Aorta (tissue), 5 donors: ENCODE measurements around the gene HYDIN. TPM values are rescaled to one million over a fixed set of nuclear protein-coding genes. Genes with fewer than 3 reads are reported as not detected.

ENCODE experiments used
- ATAC-seq: fragments of 200-7000 bp; cut with Tn5 transposase; one replicate; pipeline ENCODE4 v1.9.1; 2022; ENCODE audit warnings: moderate library complexity; ENCODE audit not compliant: low FRiP score
- DNase-seq, 2 donors: peaks; one replicate each; pipeline ENCODE4 v3.0.0-alpha.2; 2020
- H3K27ac ChIP-seq, 2 donors: one replicate each; pipeline ENCODE4 v1.5.1; 2013; ENCODE audit warnings: low read length in 2 of 2, mild to moderate bottlenecking in 2 of 2, moderate library complexity in 2 of 2, control low read depth in 1 of 2, inconsistent platforms in 1 of 2, low read depth in 1 of 2
- H3K27me3 ChIP-seq, 2 donors: one replicate each; pipeline ENCODE4 v1.6.1; 2013; ENCODE audit warnings: control low read depth in 1 of 2, low read length in 1 of 2, mild to moderate bottlenecking in 1 of 2, moderate library complexity in 1 of 2; ENCODE audit not compliant: insufficient read depth in 2 of 2, control insufficient read depth in 1 of 2
- H3K36me3 ChIP-seq, 2 donors: one replicate each; pipeline ENCODE4 v1.6.1; 2013; ENCODE audit warnings: control low read depth in 1 of 2, low read length in 1 of 2, mild to moderate bottlenecking in 1 of 2; ENCODE audit not compliant: insufficient read depth in 2 of 2, control insufficient read depth in 1 of 2
- H3K4me1 ChIP-seq, 2 donors: one replicate each; pipeline ENCODE4 v1.6.1; 2013; ENCODE audit warnings: low read length in 2 of 2, control low read depth in 1 of 2, mild to moderate bottlenecking in 1 of 2, moderate library complexity in 1 of 2; ENCODE audit not compliant: insufficient read depth in 2 of 2, control insufficient read depth in 1 of 2
- H3K4me3 ChIP-seq, 2 donors: one replicate each; pipeline ENCODE4 v1.5.1; 2013; ENCODE audit warnings: low read length in 2 of 2, control low read depth in 1 of 2, mild to moderate bottlenecking in 1 of 2
- H3K9me3 ChIP-seq: one replicate; pipeline ENCODE4 v1.6.1; 2013; ENCODE audit warnings: mild to moderate bottlenecking, low read length; ENCODE audit not compliant: control insufficient read depth
- WGBS, 2 donors: extraction: QIAGEN DNeasy Blood & Tissue Kit; methylation state at CpG; one replicate each; pipeline ENCODE4 v1.1.7; 2013; 5-methylcytosine and 5-hydroxymethylcytosine counted together
- intact Hi-C, 2 donors: fragments of 100-400 bp; cut with DNase I; formaldehyde crosslinking; loops; one replicate each; pipeline versions ENCODE4 v1.14.2 to v1.15.0; 2022
- polyA plus RNA-seq, 2 donors: library from polyadenylated mRNA; stranded (reverse); fragments of 200-250 nt; gene quantifications; one replicate each; pipeline ENCODE4 v1.2.3, GENCODE V29; 2013
- total RNA-seq, 2 donors: library from RNA; stranded (reverse); fragmentation: NEBNext Ultra II Directional; extraction: Animal tissue kit (Norgen Biotek cat#: 25700); gene quantifications; one replicate each; pipeline ENCODE4 v1.2.1, GENCODE V29; 2021
- donor health status: healthy with polysubstance abuse.
- donor health status: Bipolar disorder and iron deficiency.
- donor health status: DM: no; HTN: no; CAD: no.
- donor health status: DM: no; HTN: no; CAD: no.
- donor health status: DM: yes; HTN: yes; CAD: no.

HYDIN gene
- total and polyA plus RNA-seq, 4 donors: 0.38 to 4.8 (median 4.2) TPM; not detected in 1

- WGBS, 2 donors: 73 to 74% methylated on average over 4 of the region's 4 CpGs
- no peaks in the 10 kb centered on the region for H3K27me3 ChIP-seq
- H3K4me3 ChIP-seq: no peak overlapping the region
- ATAC-seq: no peak
- no peak for DNase-seq
- intact Hi-C loops: no loop called here
- H3K9me3 ChIP-seq: no peaks in the 10 kb centered on the region
- no peaks in the 10 kb centered on the region for H3K36me3 ChIP-seq
- no peaks in the 10 kb centered on the region for H3K4me1 ChIP-seq
- no peak overlapping the region for H3K27ac ChIP-seq
These were observed 11.5 kb upstream of the HYDIN start for GRCh38 chr16:71242036-71242435.

- peaks cover 5% of the 10 kb centered on the region for H3K9me3 ChIP-seq
These were observed 1.2 kb downstream of the HYDIN start for GRCh38 chr16:71229344-71229743.

GRCh38 chr16:71226229-71227141, 4.0 kb downstream of the HYDIN start:
- Histone ChIP-seq H3K36me3 (no peaks in the 10 kb centered on the region), H3K27me3 (peaks cover 0 to 3% of the 10 kb centered on the region in 2 donors), H3K9me3 (peaks cover 2% of the 10 kb centered on the region), H3K4me3 (no peak overlapping the region), H3K27ac (no peak overlapping the region), H3K4me1 (no peaks in the 10 kb centered on the region)
- 62 to 75% methylated on average over 5 of the region's 5 CpGs for WGBS, 2 donors
- intact Hi-C loops: no loop called here
- no peak for DNase-seq
- no peak for ATAC-seq

More at GRCh38 chr16:71229344-71229743, 1.2 kb downstream of the HYDIN start:
- intact Hi-C loops: no loop called here
- ATAC-seq (no peak), DNase-seq (no peak)
- Histone ChIP-seq H3K36me3 (no peaks in the 10 kb centered on the region), H3K4me1 (no peaks in the 10 kb centered on the region), H3K27me3 (peaks cover 0 to 3% of the 10 kb centered on the region in 2 donors), H3K4me3 (no peak overlapping the region), H3K27ac (no peak overlapping the region)
- 94 to 95% methylated on average over 1 of the region's 1 CpG for WGBS, 2 donors

DNA sequence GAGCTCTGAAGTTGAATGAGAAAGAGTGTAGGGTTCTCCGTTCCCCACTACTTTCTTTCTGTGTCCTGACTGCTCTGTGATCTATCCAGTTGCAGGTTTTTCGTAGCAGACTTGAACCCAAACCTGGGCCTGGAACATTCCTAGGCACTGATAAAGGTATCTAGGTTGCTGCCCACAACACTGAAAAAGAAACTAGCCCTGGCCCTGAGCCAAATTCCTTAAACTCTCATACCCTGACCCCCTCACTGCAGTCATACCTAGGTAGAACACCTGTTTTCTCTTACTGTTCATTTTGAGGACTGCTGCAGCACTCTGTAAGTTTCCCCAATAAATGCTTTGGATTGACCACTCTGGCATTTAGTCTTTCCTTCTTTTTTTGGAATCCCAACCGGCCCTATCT, 5.4 kb downstream of the HYDIN start:
- Histone ChIP-seq H3K27ac (no peak overlapping the region), H3K4me1 (no peaks in the 10 kb centered on the region), H3K4me3 (no peak overlapping the region), H3K36me3 (no peaks in the 10 kb centered on the region), H3K27me3 (no peaks in the 10 kb centered on the region), H3K9me3 (peaks cover 2% of the 10 kb centered on the region)
- WGBS, 2 donors: 74 to 85% methylated on average over 3 of the region's 3 CpGs
- intact Hi-C loops: no loop called here
- ATAC-seq (no peak), DNase-seq (no peak)

DNA sequence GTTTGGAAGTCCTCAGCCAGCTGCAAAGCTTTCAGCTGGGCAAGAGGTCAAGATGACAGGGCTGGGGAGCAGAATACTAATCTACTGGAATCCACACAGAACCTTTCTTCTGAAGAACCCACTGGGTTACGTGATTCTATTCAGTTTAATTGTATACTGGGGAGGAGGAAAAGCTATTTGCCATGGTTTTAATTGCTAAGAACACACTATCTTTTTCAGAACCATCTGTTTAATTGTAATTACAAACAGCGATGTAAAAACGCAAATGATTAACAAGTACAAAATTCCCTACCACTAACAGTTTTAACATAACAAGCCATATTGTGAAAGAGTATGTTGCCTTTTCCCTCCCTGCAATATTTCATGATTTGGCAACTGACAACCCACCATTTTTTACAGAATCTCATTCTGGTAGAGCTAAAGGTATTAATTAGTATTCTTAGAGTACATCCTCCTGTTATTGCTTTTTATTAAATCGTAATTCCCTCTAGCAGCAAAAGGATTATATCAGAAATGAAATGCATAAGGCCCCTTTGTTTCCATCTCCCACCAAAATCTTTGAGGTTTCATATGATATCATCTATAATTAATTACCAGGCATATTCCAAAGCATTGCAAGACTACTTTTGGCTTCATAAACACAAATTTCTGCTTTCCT, 12.1 kb downstream of the HYDIN start:
- H3K4me1 ChIP-seq: no peaks in the 10 kb centered on the region
- H3K27ac ChIP-seq: no peak overlapping the region
- intact Hi-C loops: no loop called here
- no peaks in the 10 kb centered on the region for H3K9me3 ChIP-seq
- ATAC-seq (no peak), DNase-seq (no peak)
- H3K36me3 ChIP-seq: no peaks in the 10 kb centered on the region
- no peaks in the 10 kb centered on the region for H3K27me3 ChIP-seq
- 71 to 76% methylated on average over 4 of the region's 4 CpGs for WGBS, 2 donors
- no peak overlapping the region for H3K4me3 ChIP-seq

GRCh38 chr16:71217506-71217905, 13.0 kb downstream of the HYDIN start:
- Histone ChIP-seq H3K4me3 (no peak overlapping the region), H3K27ac (no peak overlapping the region), H3K4me1 (no peaks in the 10 kb centered on the region), H3K36me3 (no peaks in the 10 kb centered on the region), H3K9me3 (no peaks in the 10 kb centered on the region), H3K27me3 (no peaks in the 10 kb centered on the region)
- DNase-seq: no peak
- 77 to 79% methylated on average over 4 of the region's 4 CpGs for WGBS, 2 donors
- intact Hi-C loops: no loop called here
- ATAC-seq: no peak

DNA sequence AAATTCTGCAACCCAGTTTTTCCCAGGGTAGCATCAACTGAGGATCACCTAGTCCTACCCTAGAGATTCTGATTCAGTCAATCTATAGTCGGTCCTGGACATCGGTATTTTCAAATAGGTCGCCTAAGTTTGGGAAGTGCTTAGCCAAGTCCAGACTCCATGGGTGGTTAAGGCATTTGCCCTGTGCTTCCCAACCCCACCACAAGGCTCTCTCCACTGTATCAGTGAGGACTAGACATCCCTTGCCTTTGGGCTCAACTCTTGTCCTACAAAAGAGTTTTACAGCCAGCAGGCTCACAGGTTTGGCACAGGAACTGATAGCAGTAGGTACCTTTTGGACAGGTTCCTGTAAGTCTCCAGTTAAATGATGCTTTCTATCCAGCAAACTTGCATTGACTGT, 13.8 kb downstream of the HYDIN start:
- H3K9me3 ChIP-seq: no peaks in the 10 kb centered on the region
- ATAC-seq (no peak), DNase-seq (no peak)
- no peaks in the 10 kb centered on the region for H3K4me1 ChIP-seq
- H3K4me3 ChIP-seq: no peak overlapping the region
- no peaks in the 10 kb centered on the region for H3K36me3 ChIP-seq
- 87 to 89% methylated on average over 3 of the region's 3 CpGs for WGBS, 2 donors
- intact Hi-C loops: no loop called here
- no peaks in the 10 kb centered on the region for H3K27me3 ChIP-seq
- H3K27ac ChIP-seq: no peak overlapping the region

DNA sequence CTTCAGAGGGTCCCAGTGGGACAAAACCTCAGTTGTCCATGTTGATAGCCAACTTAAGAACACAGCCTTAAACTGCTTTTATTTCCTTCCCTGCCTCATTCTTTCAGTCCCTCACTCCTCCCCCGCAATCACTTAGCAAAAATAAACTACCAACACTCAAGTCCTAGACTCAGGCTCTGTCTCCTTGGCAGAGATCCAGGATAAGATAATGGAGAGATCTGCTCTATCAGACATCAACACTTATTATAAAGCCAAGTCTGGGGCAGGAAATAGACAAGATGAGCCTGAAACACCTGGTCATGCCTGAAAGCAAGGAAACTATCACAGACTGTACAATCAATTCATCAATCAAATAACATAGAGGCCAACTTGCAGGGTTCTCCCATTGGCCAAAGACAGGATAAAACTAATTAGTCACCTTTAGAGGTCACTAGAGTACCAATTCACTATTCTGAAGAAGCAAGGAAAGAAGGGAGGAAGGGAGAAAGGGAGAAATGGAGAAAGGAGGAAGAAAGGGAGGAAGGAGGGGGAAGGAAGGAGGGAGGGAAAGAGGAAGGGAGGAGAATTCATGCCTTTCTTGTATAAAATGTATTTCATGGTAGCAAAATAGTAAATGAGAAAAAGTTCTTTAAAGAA, 15.7 kb downstream of the HYDIN start:
- DNase-seq (no peak), ATAC-seq (no peak)
- no peaks in the 10 kb centered on the region for H3K4me1 ChIP-seq
- intact Hi-C loops: no loop called here
- no peak overlapping the region for H3K4me3 ChIP-seq
- H3K27ac ChIP-seq: no peak overlapping the region
- H3K36me3 ChIP-seq: no peaks in the 10 kb centered on the region
- no peaks in the 10 kb centered on the region for H3K9me3 ChIP-seq
- 50 to 61% methylated on average over 1 of the region's 1 CpG for WGBS, 2 donors
- H3K27me3 ChIP-seq: no peaks in the 10 kb centered on the region
